ENCODE measurements around the gene PSMC5.

DNA sequence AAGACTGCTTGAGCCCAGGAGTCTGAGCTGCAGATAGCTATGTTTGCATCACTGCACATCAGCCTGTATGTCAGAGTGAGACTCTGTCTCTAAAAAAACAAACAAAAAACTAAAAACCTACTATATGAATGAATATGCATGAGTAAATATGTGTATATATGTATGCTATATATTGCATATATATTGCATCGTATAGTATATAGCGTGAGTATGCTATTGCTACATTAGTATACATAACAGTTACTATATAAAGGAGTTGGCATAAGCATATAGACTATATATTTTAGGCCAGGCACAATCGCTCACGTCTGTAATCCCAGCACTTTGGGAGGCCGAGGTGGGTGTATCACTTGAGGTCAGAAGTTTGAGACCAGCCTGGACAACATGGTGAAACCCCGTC is 37.2 kb upstream of the PSMC5 start:
- no peak for TF ChIP-seq CTCF (IDR thresholded peaks at IDR 0.05; ENCODE audit: extremely low read depth in 1 of 2, insufficient read depth in 1 of 2, low read depth in 1 of 2, low read length in 2 of 2)
- no peak for TF ChIP-seq POLR2AphosphoS5 (IDR thresholded peaks at IDR 0.05; ENCODE audit: insufficient read depth, low read depth, low read length)
- TF ChIP-seq POLR2A (IDR thresholded peaks at IDR 0.05; ENCODE audit: low read depth, low read length) = no peak
- TF ChIP-seq EZH2 (IDR thresholded peaks at IDR 0.05; ENCODE audit: borderline replicate concordance, low read depth, low read length, severe bottlenecking) = no peak
- TF ChIP-seq MYC (IDR thresholded peaks at IDR 0.05; ENCODE audit: low read depth, low read length) = no peak
